ENCODE results near the gene LTBP1. TPM values are rescaled to one million over a fixed set of nuclear protein-coding genes. Genes with fewer than 3 reads are reported as not detected.
"Not testable (repeated sequence)": the region's sequence is repeated elsewhere in the genome, so short reads cannot be mapped to it uniquely, and the experiment has no call there.

The LTBP1 gene
- total RNA-seq, 1 experiment from 2014 or later = 12.1 TPM

GRCh38 chr2:33342171-33342570 lies 395.4 kb downstream of the LTBP1 start:
- peak; percentile 11 for DNase-seq (ENCODE audit: low spot score)

GRCh38 chr2:33342705-33343104 lies 396.0 kb downstream of the LTBP1 start:
- DNase-seq (ENCODE audit: low spot score) = no peak

- DNase-seq (ENCODE audit: low spot score) = no peak
Observed at GRCh38 chr2:33343387-33343895, 396.7 kb downstream of the LTBP1 start.

- no peak for DNase-seq (ENCODE audit: low spot score)
Observed at GRCh38 chr2:33344230-33344629, 397.5 kb downstream of the LTBP1 start.

- no peak for DNase-seq (ENCODE audit: low spot score)
Observed at GRCh38 chr2:33347856-33348255, 401.1 kb downstream of the LTBP1 start.

GRCh38 chr2:33350632-33351031 lies 403.9 kb downstream of the LTBP1 start:
- DNase-seq (ENCODE audit: low spot score) = no peak

- DNase-seq (ENCODE audit: low spot score) = no peak
Observed at GRCh38 chr2:33351781-33352180, 405.0 kb downstream of the LTBP1 start.

GRCh38 chr2:33354981-33355380 lies 408.2 kb downstream of the LTBP1 start:
- no peak for DNase-seq (ENCODE audit: low spot score)

- no peak for DNase-seq (ENCODE audit: low spot score)
Observed at GRCh38 chr2:33358878-33359277, 412.1 kb downstream of the LTBP1 start.

- peak; percentile 18 for DNase-seq (ENCODE audit: low spot score)
Observed at GRCh38 chr2:33363325-33364298, 416.9 kb downstream of the LTBP1 start.

GRCh38 chr2:33365264-33365970 lies 418.7 kb downstream of the LTBP1 start:
- DNase-seq (ENCODE audit: low spot score) = no peak

- DNase-seq (ENCODE audit: low spot score) = no peak
Observed at GRCh38 chr2:33366473-33366872, 419.7 kb downstream of the LTBP1 start.

GRCh38 chr2:33368524-33368923 lies 421.8 kb downstream of the LTBP1 start:
- DNase-seq (ENCODE audit: low spot score) = not testable (repeated sequence)

GRCh38 chr2:33369191-33369590 lies 422.4 kb downstream of the LTBP1 start:
- no peak for DNase-seq (ENCODE audit: low spot score)

- DNase-seq (ENCODE audit: low spot score) = no peak
Observed at GRCh38 chr2:33370636-33371265, 424.0 kb downstream of the LTBP1 start.

- no peak for DNase-seq (ENCODE audit: low spot score)
Observed at GRCh38 chr2:33371304-33372090, 424.7 kb downstream of the LTBP1 start.

- DNase-seq (ENCODE audit: low spot score) = peak; percentile 52
Observed at GRCh38 chr2:33372940-33373553, 426.3 kb downstream of the LTBP1 start.

- no peak for DNase-seq (ENCODE audit: low spot score)
Observed at GRCh38 chr2:33373986-33374385, 427.2 kb downstream of the LTBP1 start.

- DNase-seq (ENCODE audit: low spot score) = peak; percentile 69
Observed at GRCh38 chr2:33375054-33375453, 428.3 kb downstream of the LTBP1 start.

GRCh38 chr2:33377048-33377447 lies 430.3 kb downstream of the LTBP1 start:
- DNase-seq (ENCODE audit: low spot score) = peak; percentile 31

All from A172 (cell line).